PFSK-1 (cell line): ENCODE measurements around the gene IPCEF1.

ENCODE experiments used
- FOXP2 ChIP-seq: optimal IDR thresholded peaks from 2 replicates; pipeline ENCODE3; 2011; ENCODE audit warnings: borderline replicate concordance, control low read depth, inconsistent platforms; ENCODE audit not compliant: insufficient read depth; ENCODE audit errors: extremely low read length, extremely low read depth
- POLR2AphosphoS5 ChIP-seq: IDR thresholded peaks from 2 replicates; pipeline ENCODE4 v1.6.1; 2012; ENCODE audit warnings: low read depth, mild to moderate bottlenecking, control low read depth, low read length, moderate library complexity
- REST ChIP-seq, 2 experiments: IDR thresholded peaks; 2 replicates each; pipeline versions ENCODE4 v1.6.1 to v1.8.0; 2011 to 2012; ENCODE audit warnings: low read depth in 2 of 2, low read length in 2 of 2, control low read depth in 1 of 2, inconsistent platforms in 1 of 2, mild to moderate bottlenecking in 1 of 2, moderate library complexity in 1 of 2; ENCODE audit not compliant: insufficient read depth in 1 of 2
- SIN3A ChIP-seq: IDR thresholded peaks from 2 replicates; pipeline ENCODE4 v1.6.1; 2012; ENCODE audit warnings: mild to moderate bottlenecking, low read length, moderate library complexity, borderline replicate concordance; ENCODE audit not compliant: insufficient read depth
- TAF1 ChIP-seq: IDR thresholded peaks from 2 replicates; pipeline ENCODE4 v1.6.1; 2012; ENCODE audit warnings: low read length, control low read depth, borderline replicate concordance; ENCODE audit not compliant: insufficient read depth

DNA sequence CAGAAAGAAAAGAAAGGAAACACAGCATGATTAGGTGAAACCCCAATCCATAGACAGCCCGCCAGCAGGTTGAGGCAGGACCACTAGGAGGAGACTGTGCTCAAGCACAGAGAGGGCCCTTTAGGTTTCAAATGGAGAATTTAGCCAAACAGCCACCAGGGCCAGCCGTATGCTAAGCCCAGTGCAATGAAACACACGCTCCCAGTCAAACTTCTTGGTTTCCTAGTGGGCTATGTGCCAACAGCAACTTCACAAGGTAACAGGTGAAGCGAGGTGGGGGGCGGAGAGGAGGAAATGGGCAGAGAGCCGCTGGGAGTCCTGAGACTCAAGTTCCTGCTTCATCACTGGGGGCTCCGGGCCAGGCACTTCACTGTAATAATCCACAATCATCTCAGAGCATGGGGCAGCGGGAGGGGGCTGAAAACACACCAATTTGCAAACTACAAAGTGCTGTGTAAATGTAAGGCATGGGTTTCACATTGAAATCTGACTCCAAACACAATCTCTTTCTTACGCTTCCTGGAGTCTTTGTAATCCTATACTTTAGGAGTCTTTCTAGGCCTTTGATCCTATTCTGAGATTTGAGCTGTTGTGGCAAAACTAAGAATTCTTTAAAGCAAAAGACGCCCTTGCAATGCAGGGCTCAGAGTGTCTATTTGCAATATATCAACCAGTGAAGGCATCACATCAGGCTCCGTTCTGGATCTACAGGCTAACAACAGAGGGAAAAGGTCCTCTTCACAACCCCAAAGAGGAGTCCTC lies 200.3 kb downstream of the IPCEF1 start:
- TF ChIP-seq POLR2AphosphoS5 (no peak), FOXP2 (no peak), TAF1 (no peak), REST (IDR thresholded peaks at IDR 0.05; ENCODE audit: insufficient read depth in 1 of 2, low read depth in 2 of 2, low read length in 2 of 2) (no peak), SIN3A (no peak)
